ENCODE data around the gene RBM41.
"Not testable (repeated sequence)": the region's sequence is repeated elsewhere in the genome, so short reads cannot be mapped to it uniquely, and the experiment has no call there.

Gene RBM41

GRCh38 chrX:107118322-107119147 lies at the start of gene RBM41:
Gene RBM41, minus strand, starts transcription at chrX:107118822. Its CDS starts 49 bp downstream, at chrX:107118773.
- TF ChIP-seq CTCF (IDR thresholded peaks at IDR 0.05; ENCODE audit: low read depth, low read length): no peak
- H3K36me3 ChIP-seq: peaks cover 28% of the 10 kb centered on the region
- H3K27ac ChIP-seq: peak within 1 kb of the TSS; percentile 84
- peak within 1 kb of the TSS; percentile 97 for H3K4me3 ChIP-seq (ENCODE audit: low read depth, low read length)
- H3K27me3 ChIP-seq (ENCODE audit: insufficient read depth, low read depth, severe bottlenecking): peaks cover 9% of the 10 kb centered on the region
- H3K9me3 ChIP-seq (ENCODE audit: severe bottlenecking): no peaks in the 10 kb centered on the region
- DNase-seq: peak; percentile 77

- Histone ChIP-seq H3K27ac (no peak overlapping the region), H3K9me3 (ENCODE audit: severe bottlenecking) (no peaks in the 10 kb centered on the region), H3K36me3 (no peaks in the 10 kb centered on the region), H3K27me3 (ENCODE audit: insufficient read depth, low read depth, severe bottlenecking) (peaks cover 10% of the 10 kb centered on the region), H3K4me3 (ENCODE audit: low read depth, low read length) (no peak overlapping the region)
- DNase-seq: no peak
- TF ChIP-seq CTCF (IDR thresholded peaks at IDR 0.05; ENCODE audit: low read depth, low read length): no peak
These were observed 49.6 kb upstream of the RBM41 start for GRCh38 chrX:107168257-107168656.

DNA sequence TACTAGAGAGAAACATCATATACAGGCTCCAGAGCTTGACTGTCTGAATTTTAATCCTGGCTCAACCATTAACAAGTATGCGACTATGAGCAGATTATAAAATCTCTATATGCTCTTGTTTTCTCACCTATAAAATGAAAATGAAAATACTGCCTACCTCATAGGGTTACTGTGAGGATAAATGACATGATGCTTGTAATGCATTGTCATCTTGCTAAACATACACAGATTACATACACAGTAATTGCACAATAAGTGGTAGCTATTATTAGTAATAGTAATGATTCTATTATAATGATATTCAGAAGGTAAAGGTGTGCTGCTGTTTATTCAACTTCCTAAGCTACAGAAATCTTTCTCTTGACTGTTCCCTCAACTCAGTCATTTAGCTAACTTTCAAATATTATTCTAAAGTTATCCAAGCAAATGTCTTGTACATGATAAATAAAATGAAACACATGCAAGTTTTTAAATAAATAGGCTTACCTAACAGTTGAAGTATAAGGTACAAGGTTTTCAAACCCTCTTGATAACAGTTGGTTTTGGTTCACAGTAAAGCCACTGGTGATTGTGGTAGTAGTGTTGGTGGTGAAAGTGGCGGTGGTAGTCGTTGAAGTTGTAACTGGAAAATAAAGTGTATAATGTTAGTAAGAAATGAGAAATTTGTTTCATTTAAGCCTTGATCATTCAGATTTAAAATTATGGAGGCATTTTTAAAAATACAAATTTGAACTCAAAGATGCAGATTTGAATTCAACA lies 48.7 kb upstream of the RBM41 start:
- no peak for TF ChIP-seq CTCF (IDR thresholded peaks at IDR 0.05; ENCODE audit: low read depth, low read length)
- no peak for DNase-seq
- Histone ChIP-seq H3K27me3 (ENCODE audit: insufficient read depth, low read depth, severe bottlenecking) (peaks cover 10% of the 10 kb centered on the region), H3K36me3 (no peaks in the 10 kb centered on the region), H3K27ac (no peak overlapping the region), H3K9me3 (ENCODE audit: severe bottlenecking) (no peaks in the 10 kb centered on the region), H3K4me3 (ENCODE audit: low read depth, low read length) (no peak overlapping the region)

DNA sequence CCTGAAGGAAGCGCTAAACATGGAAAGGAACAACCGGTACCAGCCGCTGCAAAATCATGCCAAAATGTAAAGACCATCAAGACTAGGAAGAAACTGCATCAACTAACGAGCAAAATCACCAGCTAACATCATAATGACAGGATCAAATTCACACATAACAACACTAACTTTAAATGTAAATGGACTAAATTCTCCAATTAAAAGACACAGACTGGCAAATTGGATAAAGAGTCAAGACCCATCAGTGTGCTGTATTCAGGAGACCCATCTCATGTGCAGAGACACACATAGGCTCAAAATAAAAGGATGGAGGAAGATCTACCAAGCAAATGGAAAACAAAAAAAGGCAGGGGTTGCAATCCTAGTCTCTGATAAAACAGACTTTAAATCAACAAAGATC lies 39.0 kb upstream of the RBM41 start:
- H3K27me3 ChIP-seq (ENCODE audit: insufficient read depth, low read depth, severe bottlenecking); H3K36me3 ChIP-seq; H3K4me3 ChIP-seq (ENCODE audit: low read depth, low read length); DNase-seq; H3K27ac ChIP-seq; H3K9me3 ChIP-seq (ENCODE audit: severe bottlenecking): not testable (repeated sequence)

DNA sequence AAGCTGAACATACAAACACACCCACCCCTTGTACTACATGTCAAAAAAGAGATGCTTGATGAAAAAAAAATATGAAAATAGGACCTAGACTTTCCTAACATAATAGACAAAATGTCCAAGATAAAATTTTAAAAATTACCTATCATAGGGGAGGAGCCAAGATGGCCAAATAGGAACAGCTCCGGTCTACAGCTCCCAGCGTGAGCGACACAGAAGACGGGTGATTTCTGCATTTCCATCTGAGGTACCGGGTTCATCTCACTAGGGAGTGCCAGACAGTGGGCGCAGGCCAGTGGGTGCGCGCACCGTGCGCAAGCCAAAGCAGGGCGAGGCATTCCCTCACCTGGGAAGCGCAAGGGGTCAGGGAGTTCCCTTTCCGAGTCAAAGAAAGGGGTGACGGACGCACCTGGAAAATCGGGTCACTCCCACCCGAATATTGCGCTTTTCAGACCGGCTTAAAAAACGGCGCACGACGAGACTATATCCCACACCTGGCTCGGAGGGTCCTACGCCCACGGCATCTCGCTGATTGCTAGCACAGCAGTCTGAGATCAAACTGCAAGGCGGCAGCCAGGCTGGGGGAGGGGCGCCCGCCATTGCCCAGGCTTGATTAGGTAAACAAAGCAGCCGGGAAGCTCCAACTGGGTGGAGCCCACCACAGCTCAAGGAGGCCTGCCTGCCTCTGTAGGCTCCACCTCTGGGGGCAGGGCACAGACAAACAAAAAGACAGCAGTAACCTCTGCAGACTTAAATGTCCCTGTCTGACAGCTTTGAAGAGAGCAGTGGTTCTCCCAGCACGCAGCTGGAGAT lies 37.2 kb upstream of the RBM41 start:
- H3K4me3 ChIP-seq (ENCODE audit: low read depth, low read length); H3K36me3 ChIP-seq; DNase-seq; H3K9me3 ChIP-seq (ENCODE audit: severe bottlenecking); H3K27ac ChIP-seq; H3K27me3 ChIP-seq (ENCODE audit: insufficient read depth, low read depth, severe bottlenecking): not testable (repeated sequence)

DNA sequence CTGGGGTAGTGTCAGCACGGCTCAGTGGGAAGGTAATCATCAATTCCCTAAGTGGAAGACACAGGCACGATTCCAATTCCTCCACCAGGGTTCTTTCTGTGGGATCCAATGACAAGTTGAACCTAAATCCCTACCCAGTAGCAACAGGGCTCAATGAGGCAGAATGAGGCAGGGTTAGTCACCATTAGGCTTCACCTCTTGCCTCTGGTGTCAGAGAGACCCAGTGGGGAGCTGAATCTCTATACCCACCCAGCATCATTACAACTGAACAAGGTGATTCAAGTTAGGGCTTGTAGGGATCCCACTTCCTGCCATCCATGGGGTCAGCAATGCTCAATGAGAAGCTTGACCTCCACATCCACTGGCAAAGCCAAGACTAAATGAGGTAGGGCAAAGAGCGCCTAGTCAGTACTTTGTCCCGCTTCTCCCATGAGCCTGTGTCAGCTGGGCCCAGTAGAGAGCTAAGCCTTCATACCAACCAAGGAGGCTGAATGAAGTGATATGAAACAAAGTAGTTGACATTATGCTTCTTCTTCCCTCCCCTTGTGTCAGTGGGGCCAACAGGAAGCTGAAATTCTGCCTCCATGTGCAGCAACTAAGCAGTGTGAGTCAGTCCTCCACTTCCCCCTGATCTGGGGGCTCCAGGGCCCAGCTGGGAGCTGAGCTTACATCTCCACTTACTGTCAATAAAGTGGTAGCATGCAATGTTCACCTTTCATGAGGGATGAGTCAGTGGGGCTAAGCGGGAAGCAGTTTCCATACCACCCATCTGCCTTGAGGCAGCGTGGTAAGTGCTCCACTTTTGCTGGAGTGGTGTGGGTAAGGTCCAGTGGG lies 36.4 kb upstream of the RBM41 start:
- no peak for TF ChIP-seq CTCF (IDR thresholded peaks at IDR 0.05; ENCODE audit: low read depth, low read length)
- Histone ChIP-seq H3K27me3 (ENCODE audit: insufficient read depth, low read depth, severe bottlenecking) (no peaks in the 10 kb centered on the region), H3K27ac (no peak overlapping the region), H3K36me3 (no peaks in the 10 kb centered on the region), H3K9me3 (ENCODE audit: severe bottlenecking) (no peaks in the 10 kb centered on the region), H3K4me3 (ENCODE audit: low read depth, low read length) (no peak overlapping the region)
- no peak for DNase-seq
